Neural cell (in vitro differentiated cells): ENCODE results near the gene SERTAD1. TPM values are rescaled to one million over a fixed set of nuclear protein-coding genes. Genes with fewer than 3 reads are reported as not detected.

Experiments used
- H2AFZ ChIP-seq: fragments of 200-600, 300-800 bp; sonication (generic), shearing (Covaris generic); 2 replicates; pipeline ENCODE4 v1.6.0; 2014; ENCODE audit warnings: low read depth, mild to moderate bottlenecking, antibody characterized with exemption, low read length, moderate library complexity
- H3F3A ChIP-seq: fragments of 200-600 bp; shearing (Covaris generic); 2 replicates; pipeline ENCODE4 v1.6.1; 2016; ENCODE audit warnings: mild to moderate bottlenecking, moderate library complexity, mixed read lengths, antibody characterized with exemption, low read length; ENCODE audit not compliant: insufficient read depth, poor library complexity, severe bottlenecking
- H3K27ac ChIP-seq: fragments of 200-600, 300-800 bp; sonication (generic), shearing (Covaris generic); 2 replicates; pipeline ENCODE4 v1.5.1; 2014; ENCODE audit warnings: mild to moderate bottlenecking, low read length, moderate library complexity
- H3K27me3 ChIP-seq: fragments of 300-800, 200-600 bp; sonication (generic), shearing (Covaris generic); 2 replicates; pipeline ENCODE4 v1.6.0; 2014; ENCODE audit warnings: mild to moderate bottlenecking, low read depth, low read length, moderate library complexity; ENCODE audit not compliant: insufficient read depth
- H3K36me3 ChIP-seq: fragments of 300-800, 200-600 bp; sonication (generic), shearing (Covaris generic); 2 replicates; pipeline ENCODE4 v1.5.1; 2014; ENCODE audit warnings: mild to moderate bottlenecking, antibody characterized with exemption, low read length, moderate library complexity; ENCODE audit not compliant: insufficient read depth
- H3K4me2 ChIP-seq: fragments of 300-800, 200-600 bp; sonication (generic), shearing (Covaris generic); 2 replicates; pipeline ENCODE4 v1.6.0; 2014; ENCODE audit warnings: mild to moderate bottlenecking, low read length
- H3K4me3 ChIP-seq: fragments of 300-800, 200-600 bp; sonication (generic), shearing (Covaris generic); 2 replicates; pipeline ENCODE4 v1.5.1; 2014; ENCODE audit warnings: mild to moderate bottlenecking, low read length, moderate library complexity
- H3K79me2 ChIP-seq: fragments of 200-600 bp; shearing (Covaris generic); replicated peaks from 2 replicates; pipeline ENCODE4 v1.6.0; 2014; ENCODE audit warnings: mild to moderate bottlenecking, low read length, moderate library complexity; ENCODE audit not compliant: insufficient read depth
- H3K9ac ChIP-seq: fragments of 300-800, 200-600 bp; sonication (generic), shearing (Covaris generic); 2 replicates; pipeline ENCODE4 v1.6.1; 2016; ENCODE audit warnings: mild to moderate bottlenecking, low read length, mixed read lengths
- H3K9me2 ChIP-seq: fragments of 200-600 bp; shearing (Covaris generic); 2 replicates; pipeline ENCODE4 v1.6.1; 2016; ENCODE audit warnings: mild to moderate bottlenecking, low read length, mixed read lengths; ENCODE audit not compliant: insufficient read depth
- H3K9me3 ChIP-seq: fragments of 200-600, 300-800 bp; sonication (generic), shearing (Covaris generic); 2 replicates; pipeline ENCODE4 v1.6.1; 2016; ENCODE audit warnings: mild to moderate bottlenecking, mixed run types, low read length, moderate library complexity, mixed read lengths
- H4K20me1 ChIP-seq: fragments of 200-600 bp; shearing (Covaris generic); 2 replicates; pipeline ENCODE4 v1.6.1; 2016; ENCODE audit warnings: mild to moderate bottlenecking, mixed run types; ENCODE audit not compliant: insufficient read depth
- EP300 ChIP-seq: fragments of 450-650 bp; conservative IDR thresholded peaks from 2 replicates; pipeline ENCODE4 v1.6.1; 2014; ENCODE audit warnings: antibody characterized with exemption, mild to moderate bottlenecking, moderate library complexity; ENCODE audit not compliant: poor library complexity, severe bottlenecking
- EZH2 ChIP-seq: fragments of 200-600, 300-800 bp; shearing (Covaris generic), sonication (generic); IDR thresholded peaks from 2 replicates; pipeline ENCODE4 v1.6.1; 2014; ENCODE audit warnings: antibody characterized with exemption, low read length, borderline replicate concordance, mild to moderate bottlenecking; ENCODE audit not compliant: insufficient read depth, poor library complexity, severe bottlenecking
- MXI1 ChIP-seq: fragments of 450-650 bp; conservative IDR thresholded peaks from 2 replicates; pipeline ENCODE4 v1.6.1; 2014; ENCODE audit warnings: antibody characterized with exemption, mild to moderate bottlenecking; ENCODE audit not compliant: poor library complexity, severe bottlenecking
- POLR2AphosphoS5 ChIP-seq: IDR thresholded peaks from 2 replicates; pipeline ENCODE4 v1.6.1; 2012
- RAD21 ChIP-seq: fragments of 450-650 bp; conservative IDR thresholded peaks from 2 replicates; pipeline ENCODE4 v1.6.1; 2014; ENCODE audit warnings: antibody characterized with exemption, mild to moderate bottlenecking, moderate library complexity
- REST ChIP-seq: IDR thresholded peaks from 2 replicates; pipeline ENCODE4 v1.6.1; 2012; ENCODE audit warnings: borderline replicate concordance
- SMC3 ChIP-seq: fragments of 450-650 bp; conservative IDR thresholded peaks from 2 replicates; pipeline ENCODE4 v1.6.1; 2014; ENCODE audit warnings: antibody characterized with exemption, mild to moderate bottlenecking, moderate library complexity; ENCODE audit not compliant: poor library complexity
- TAF1 ChIP-seq: IDR thresholded peaks from 2 replicates; pipeline ENCODE4 v1.6.1; 2012; ENCODE audit warnings: low read depth
- polyA plus RNA-seq: library from polyadenylated mRNA; depleted of rRNA; stranded (reverse); fragments of >200 nt; gene quantifications from 2 replicates; pipeline ENCODE4 v1.2.3, GENCODE V29; 2014
- TF ChIP-seq, protein P1 (sequence below): fragments of 450-650 bp; IDR thresholded peaks from 2 replicates; pipeline ENCODE4 v1.5.1; 2014; ENCODE audit warnings: antibody characterized with exemption, mild to moderate bottlenecking, moderate library complexity; ENCODE audit not compliant: poor library complexity, severe bottlenecking

Gene SERTAD1
- polyA plus RNA-seq, 1 donor from 2014 or later, result 3.3 TPM

DNA sequence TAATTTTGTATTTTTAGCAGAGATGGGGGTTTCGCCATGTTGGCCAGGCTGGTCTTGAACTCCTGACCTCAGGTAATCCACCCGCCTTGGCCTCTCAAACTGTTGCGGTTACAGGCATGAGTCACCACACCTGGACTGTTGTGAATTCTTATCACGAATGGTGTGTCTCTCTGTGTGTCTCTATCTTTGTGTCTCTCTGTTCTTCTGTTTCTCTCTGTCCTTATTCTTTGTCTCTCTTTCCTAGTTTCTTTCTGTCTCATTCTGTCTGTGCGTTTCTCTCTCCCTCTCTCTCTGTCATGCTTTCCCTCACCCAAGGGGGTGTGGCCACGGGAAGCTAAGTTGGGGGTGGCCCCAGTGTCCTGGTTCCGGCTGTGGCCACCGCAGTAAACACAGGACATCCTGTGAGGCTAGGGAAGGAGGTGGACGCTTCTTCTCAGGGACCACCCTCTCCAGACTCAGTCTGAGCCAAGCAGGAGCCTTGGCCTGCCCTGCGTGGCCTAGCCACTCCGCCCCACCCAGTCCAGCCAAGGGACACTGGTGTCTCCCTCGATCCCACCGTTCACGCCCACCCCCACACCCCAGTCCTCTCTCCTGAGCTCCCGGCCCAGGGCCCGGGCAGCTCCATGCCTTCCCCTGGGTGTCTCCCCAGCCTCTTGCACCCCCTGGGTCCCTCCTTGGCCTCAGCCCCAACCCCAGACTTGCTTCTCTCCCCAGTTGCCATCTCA is 8.7 kb downstream of the SERTAD1 start:
- Histone ChIP-seq H3K4me3 (no peak overlapping the region), H2AFZ (no peak overlapping the region), H3K36me3 (no peaks in the 10 kb centered on the region), H3K9ac (no peak overlapping the region), H3K27ac (no peak overlapping the region), H3K4me2 (no peak overlapping the region), H3K27me3 (no peaks in the 10 kb centered on the region), H3K79me2 (no peaks in the 10 kb centered on the region), H3K9me3 (no peaks in the 10 kb centered on the region), H3F3A (no peaks in the 10 kb centered on the region), H4K20me1 (no peaks in the 10 kb centered on the region), H3K9me2 (no peaks in the 10 kb centered on the region)
- TF ChIP-seq, protein P1, sequence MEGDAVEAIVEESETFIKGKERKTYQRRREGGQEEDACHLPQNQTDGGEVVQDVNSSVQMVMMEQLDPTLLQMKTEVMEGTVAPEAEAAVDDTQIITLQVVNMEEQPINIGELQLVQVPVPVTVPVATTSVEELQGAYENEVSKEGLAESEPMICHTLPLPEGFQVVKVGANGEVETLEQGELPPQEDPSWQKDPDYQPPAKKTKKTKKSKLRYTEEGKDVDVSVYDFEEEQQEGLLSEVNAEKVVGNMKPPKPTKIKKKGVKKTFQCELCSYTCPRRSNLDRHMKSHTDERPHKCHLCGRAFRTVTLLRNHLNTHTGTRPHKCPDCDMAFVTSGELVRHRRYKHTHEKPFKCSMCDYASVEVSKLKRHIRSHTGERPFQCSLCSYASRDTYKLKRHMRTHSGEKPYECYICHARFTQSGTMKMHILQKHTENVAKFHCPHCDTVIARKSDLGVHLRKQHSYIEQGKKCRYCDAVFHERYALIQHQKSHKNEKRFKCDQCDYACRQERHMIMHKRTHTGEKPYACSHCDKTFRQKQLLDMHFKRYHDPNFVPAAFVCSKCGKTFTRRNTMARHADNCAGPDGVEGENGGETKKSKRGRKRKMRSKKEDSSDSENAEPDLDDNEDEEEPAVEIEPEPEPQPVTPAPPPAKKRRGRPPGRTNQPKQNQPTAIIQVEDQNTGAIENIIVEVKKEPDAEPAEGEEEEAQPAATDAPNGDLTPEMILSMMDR, result no peak
- TF ChIP-seq REST, result no peak
- TF ChIP-seq TAF1, result no peak
- no peak for TF ChIP-seq RAD21
- no peak for TF ChIP-seq POLR2AphosphoS5
- TF ChIP-seq MXI1, result no peak
- TF ChIP-seq EZH2, result no peak
- TF ChIP-seq EP300, result no peak
- no peak for TF ChIP-seq SMC3

DNA sequence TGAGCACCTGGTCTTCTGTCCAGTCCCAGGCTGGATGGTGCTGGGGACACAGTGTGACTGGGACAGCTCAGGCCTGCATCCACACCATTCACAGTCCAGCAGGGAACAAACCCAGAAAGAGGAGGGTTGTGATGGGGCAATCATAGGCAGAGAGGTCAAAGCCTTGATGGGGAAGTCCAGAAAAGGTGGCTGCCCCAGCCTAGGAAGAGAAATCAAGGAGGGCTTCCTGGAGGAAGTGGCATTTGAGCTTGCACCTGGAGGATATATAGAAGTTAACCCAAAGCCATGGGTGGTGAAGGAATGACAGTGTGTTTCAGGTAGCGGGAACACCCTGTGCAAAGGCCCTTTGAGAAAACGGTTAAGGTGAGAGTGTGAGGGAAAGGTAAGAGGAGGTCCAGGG is 10.0 kb downstream of the SERTAD1 start:
- H3K9me2 ChIP-seq, result no peaks in the 10 kb centered on the region
- no peaks in the 10 kb centered on the region for H3K9me3 ChIP-seq
- H3K4me3 ChIP-seq, result no peak overlapping the region
- no peak overlapping the region for H3K27ac ChIP-seq
- no peaks in the 10 kb centered on the region for H3K36me3 ChIP-seq
- no peaks in the 10 kb centered on the region for H3F3A ChIP-seq
- H4K20me1 ChIP-seq, result no peaks in the 10 kb centered on the region
- H3K4me2 ChIP-seq, result no peak overlapping the region
- H3K9ac ChIP-seq, result no peak overlapping the region
- no peak overlapping the region for H2AFZ ChIP-seq
- H3K27me3 ChIP-seq, result no peaks in the 10 kb centered on the region
- no peaks in the 10 kb centered on the region for H3K79me2 ChIP-seq
- TF ChIP-seq TAF1 (no peak), RAD21 (no peak), REST (no peak), MXI1 (no peak), SMC3 (no peak), POLR2AphosphoS5 (no peak), EP300 (no peak), EZH2 (no peak)
- TF ChIP-seq, protein P1, result no peak
